Activated B cell treated with CpG ODN at 0.5 μM for 24 hours (primary cell): ENCODE data around the gene AGTPBP1. TPM values are rescaled to one million over a fixed set of nuclear protein-coding genes. Genes with fewer than 3 reads are reported as not detected.

Experiments
- ATAC-seq: fragments of 200-7000 bp; cut with Tn5 transposase; one replicate; pipeline ENCODE4 v1.10.0; 2021; ENCODE audit warnings: low read depth, mild to moderate bottlenecking, moderate library complexity
- CTCF ChIA-PET: fragments of 350-600 bp; sonication (Branson Sonifier 250); formaldehyde crosslinking; loops from one replicate; lab custom pipeline; 2021; ENCODE audit warnings: antibody characterized with exemption; lab: Charles Lee
- POLR2A ChIA-PET: fragments of 350-600 bp; sonication (Branson Sonifier 250); formaldehyde crosslinking; loops from one replicate; lab custom pipeline; 2021; ENCODE audit warnings: antibody characterized with exemption; lab: Charles Lee
- DNase-seq: peaks from one replicate; pipeline ENCODE4 v3.0.0; 2022
- H3K27ac Mint-ChIP-seq: one replicate; pipeline ENCODE4 v1.8.0; 2020; ENCODE audit warnings: mixed read lengths
- H3K27me3 Mint-ChIP-seq: one replicate; pipeline ENCODE4 v1.8.0; 2021; ENCODE audit warnings: mixed read lengths
- H3K36me3 Mint-ChIP-seq: one replicate; pipeline ENCODE4 v1.8.0; 2021; ENCODE audit warnings: low read depth, mixed read lengths
- H3K4me1 Mint-ChIP-seq: one replicate; pipeline ENCODE4 v1.8.0; 2021; ENCODE audit warnings: mixed read lengths
- H3K4me3 Mint-ChIP-seq: one replicate; pipeline ENCODE4 v1.8.0; 2020; ENCODE audit warnings: mild to moderate bottlenecking, mixed read lengths
- H3K9me3 Mint-ChIP-seq: one replicate; pipeline ENCODE4 v1.8.0; 2020; ENCODE audit warnings: mixed read lengths
- CTCF ChIP-seq: fragments of 200-600 bp; IDR thresholded peaks from one replicate; pipeline ENCODE4 v1.8.0; 2022; ENCODE audit warnings: antibody characterized with exemption, mild to moderate bottlenecking
- intact Hi-C: fragments of 100-400 bp; cut with micrococcal nuclease; formaldehyde crosslinking; loops from one replicate; pipeline ENCODE4 v1.15.1; 2024
- total RNA-seq: library from RNA; stranded (reverse); gene quantifications from 2 replicates; pipeline ENCODE4 v1.2.3, GENCODE V29; 2022

Gene AGTPBP1
- total RNA-seq, 1 donor from 2014 or later, result 26.7 TPM

GRCh38 chr9:85610074-85610860 is 131.5 kb downstream of the AGTPBP1 start:
- Mint-ChIP-seq H3K9me3 (no peaks in the 10 kb centered on the region), H3K27ac (peak overlapping the region; percentile 72), H3K4me3 (peak overlapping the region; percentile 71), H3K4me1 (peaks cover 14% of the 10 kb centered on the region), H3K27me3 (no peaks in the 10 kb centered on the region), H3K36me3 (peaks cover 6% of the 10 kb centered on the region)
- TF ChIP-seq CTCF, result peak; percentile 56
- DNase-seq (no peak), ATAC-seq (peak; percentile 88)
- intact Hi-C loops, result loop anchor here (1.0 to 10.0 kb wide), 3 partner anchors 332 to 1213 kb away; partner anchors contain the start of genes NAA35 and NTRK2
- ChIA-PET POLR2A (interaction anchor here (0.6 to 1.0 kb wide), 2 partner anchors 95 to 1690 kb away, joined by 3 to 5 read pairs; partner anchors contain the start of gene KIF27), CTCF (interaction anchor here (0.7 to 2.5 kb wide), 14 partner anchors 13 to 1902 kb away, joined by 3 to 60 read pairs (median 4); partner anchors contain the start of gene UBQLN1)

GRCh38 chr9:85605905-85606304 is 135.8 kb downstream of the AGTPBP1 start:
- Mint-ChIP-seq H3K27me3 (no peaks in the 10 kb centered on the region), H3K4me1 (peaks cover 14% of the 10 kb centered on the region), H3K36me3 (peaks cover 17% of the 10 kb centered on the region), H3K27ac (no peak overlapping the region), H3K9me3 (peaks cover 2% of the 10 kb centered on the region), H3K4me3 (no peak overlapping the region)
- intact Hi-C loops, result no loop called here
- no peak for TF ChIP-seq CTCF
- ATAC-seq (no peak), DNase-seq (no peak)
- ChIA-PET CTCF (no interaction called here), POLR2A (no interaction called here)

- ATAC-seq (no peak), DNase-seq (no peak)
- intact Hi-C loops, result no loop called here
- no peak for TF ChIP-seq CTCF
- POLR2A ChIA-PET, result no interaction called here
- H3K4me3 Mint-ChIP-seq, result no peak overlapping the region
- peaks cover 2% of the 10 kb centered on the region for H3K9me3 Mint-ChIP-seq
- peaks cover 19% of the 10 kb centered on the region for H3K36me3 Mint-ChIP-seq
- CTCF ChIA-PET, result no interaction called here
- H3K27me3 Mint-ChIP-seq, result no peaks in the 10 kb centered on the region
- H3K4me1 Mint-ChIP-seq, result no peaks in the 10 kb centered on the region
- no peak overlapping the region for H3K27ac Mint-ChIP-seq
These were observed 137.8 kb downstream of the AGTPBP1 start for GRCh38 chr9:85603936-85604335.

- H3K36me3 Mint-ChIP-seq, result peaks cover 19% of the 10 kb centered on the region
- no peaks in the 10 kb centered on the region for H3K27me3 Mint-ChIP-seq
- no peak overlapping the region for H3K27ac Mint-ChIP-seq
- TF ChIP-seq CTCF, result no peak
- no peak for ATAC-seq
- intact Hi-C loops, result no loop called here
- no peaks in the 10 kb centered on the region for H3K4me1 Mint-ChIP-seq
- DNase-seq, result no peak
- H3K9me3 Mint-ChIP-seq, result peaks cover 2% of the 10 kb centered on the region
- ChIA-PET CTCF (no interaction called here), POLR2A (no interaction called here)
- H3K4me3 Mint-ChIP-seq, result no peak overlapping the region
These were observed 139.0 kb downstream of the AGTPBP1 start for GRCh38 chr9:85602742-85603141.

GRCh38 chr9:85600675-85601263 is 141.0 kb downstream of the AGTPBP1 start:
- Mint-ChIP-seq H3K9me3 (peaks cover 2% of the 10 kb centered on the region), H3K4me3 (no peak overlapping the region), H3K27me3 (no peaks in the 10 kb centered on the region), H3K36me3 (peaks cover 21% of the 10 kb centered on the region), H3K4me1 (peaks cover 1% of the 10 kb centered on the region), H3K27ac (no peak overlapping the region)
- ChIA-PET CTCF (no interaction called here), POLR2A (no interaction called here)
- no peak for TF ChIP-seq CTCF
- no peak for ATAC-seq
- no peak for DNase-seq
- intact Hi-C loops, result no loop called here
